Lower leg skin (tissue), 4 donors: Measurements from ENCODE around the gene TIMM10. TPM values are rescaled to one million over a fixed set of nuclear protein-coding genes. Genes with fewer than 3 reads are reported as not detected.
A peak's percentile ranks its signal among the peaks of the same experiment; 100 is the strongest.

Source experiments
- DNase-seq, 2 donors: peaks; one replicate each; pipeline ENCODE4 v3.0.0-alpha.2; 2019; ENCODE audit warnings: low spot score in 2 of 2
- H3K4me3 ChIP-seq: fragments of 200-600 bp; sonication (generic); 2 replicates; pipeline ENCODE4 v1.5.1; 2017; ENCODE audit warnings: mild to moderate bottlenecking, low read depth; ENCODE audit not compliant: poor library complexity, severe bottlenecking
- CTCF ChIP-seq, 3 donors: fragments of 450-650 bp; IDR thresholded peaks; one replicate each; pipeline ENCODE4 v1.5.1; 2016; ENCODE audit warnings: antibody characterized with exemption in 3 of 3, mild to moderate bottlenecking in 3 of 3, moderate library complexity in 2 of 3
- POLR2A ChIP-seq, 2 donors: fragments of 450-650 bp; IDR thresholded peaks; one replicate each; pipeline ENCODE4 v1.6.1; 2016 to 2017; ENCODE audit warnings: antibody characterized with exemption in 2 of 2, mild to moderate bottlenecking in 1 of 2, moderate library complexity in 1 of 2
- WGBS, 2 donors: methylation state at CpG; one replicate each; pipeline ENCODE4 v1.1.5; 2018; 5-methylcytosine and 5-hydroxymethylcytosine counted together
- intact Hi-C: fragments of 100-400 bp; cut with DNase I; formaldehyde crosslinking; loops from one replicate; pipeline ENCODE4 v1.15.0; 2023; ENCODE audit warnings: low total_unique reads
- total RNA-seq, 4 donors: library from RNA; depleted of rRNA; stranded (reverse); fragments of >200 nt; gene quantifications; one replicate each; pipeline ENCODE4 v1.1.0, GENCODE V29; 2016

TIMM10 gene
- total RNA-seq, 4 donors from 2014 or later, result 24.3 to 53.2 (median 29.4) TPM

DNA sequence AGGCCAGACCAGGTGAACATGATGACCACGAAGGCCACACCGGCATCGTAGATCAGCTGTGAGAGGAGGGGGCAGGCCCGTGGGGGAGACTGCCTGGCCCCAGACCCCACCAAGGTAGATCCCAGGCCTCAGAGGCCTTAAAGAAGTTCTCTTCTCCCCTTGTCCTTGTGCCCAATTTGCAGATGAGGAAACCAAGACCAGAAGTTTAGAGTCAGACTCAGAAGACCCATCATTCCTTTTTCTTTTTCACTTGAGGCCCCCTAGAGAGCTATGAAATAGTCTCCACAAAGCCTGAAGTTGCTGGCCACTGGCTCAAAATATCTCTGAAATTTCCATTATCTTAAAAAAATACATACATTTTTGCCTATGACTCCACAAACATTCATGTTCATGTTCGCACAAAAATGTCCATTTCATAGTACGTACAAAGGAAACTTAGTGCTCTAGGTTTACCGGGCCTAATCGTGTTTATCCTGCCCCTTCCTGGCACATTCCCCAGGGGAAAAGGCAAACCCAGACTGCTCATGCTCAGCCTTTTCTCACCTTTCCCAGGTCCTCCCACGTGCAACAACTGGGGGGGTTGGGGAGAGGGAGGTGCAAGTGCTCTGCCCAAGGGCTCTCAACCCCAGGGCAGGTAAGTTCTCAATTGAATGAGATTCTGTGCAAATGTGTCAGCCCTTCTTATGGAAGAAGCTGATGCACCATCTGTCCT lies 34.3 kb downstream of the TIMM10 start:
- WGBS, 2 donors, result 80 to 88% methylated on average over 9 of the region's 9 CpGs
- DNase-seq, result no peak
- intact Hi-C loops, result no loop called here
- no peak overlapping the region for H3K4me3 ChIP-seq
- no peak for TF ChIP-seq POLR2A (IDR thresholded peaks at IDR 0.05)

DNA sequence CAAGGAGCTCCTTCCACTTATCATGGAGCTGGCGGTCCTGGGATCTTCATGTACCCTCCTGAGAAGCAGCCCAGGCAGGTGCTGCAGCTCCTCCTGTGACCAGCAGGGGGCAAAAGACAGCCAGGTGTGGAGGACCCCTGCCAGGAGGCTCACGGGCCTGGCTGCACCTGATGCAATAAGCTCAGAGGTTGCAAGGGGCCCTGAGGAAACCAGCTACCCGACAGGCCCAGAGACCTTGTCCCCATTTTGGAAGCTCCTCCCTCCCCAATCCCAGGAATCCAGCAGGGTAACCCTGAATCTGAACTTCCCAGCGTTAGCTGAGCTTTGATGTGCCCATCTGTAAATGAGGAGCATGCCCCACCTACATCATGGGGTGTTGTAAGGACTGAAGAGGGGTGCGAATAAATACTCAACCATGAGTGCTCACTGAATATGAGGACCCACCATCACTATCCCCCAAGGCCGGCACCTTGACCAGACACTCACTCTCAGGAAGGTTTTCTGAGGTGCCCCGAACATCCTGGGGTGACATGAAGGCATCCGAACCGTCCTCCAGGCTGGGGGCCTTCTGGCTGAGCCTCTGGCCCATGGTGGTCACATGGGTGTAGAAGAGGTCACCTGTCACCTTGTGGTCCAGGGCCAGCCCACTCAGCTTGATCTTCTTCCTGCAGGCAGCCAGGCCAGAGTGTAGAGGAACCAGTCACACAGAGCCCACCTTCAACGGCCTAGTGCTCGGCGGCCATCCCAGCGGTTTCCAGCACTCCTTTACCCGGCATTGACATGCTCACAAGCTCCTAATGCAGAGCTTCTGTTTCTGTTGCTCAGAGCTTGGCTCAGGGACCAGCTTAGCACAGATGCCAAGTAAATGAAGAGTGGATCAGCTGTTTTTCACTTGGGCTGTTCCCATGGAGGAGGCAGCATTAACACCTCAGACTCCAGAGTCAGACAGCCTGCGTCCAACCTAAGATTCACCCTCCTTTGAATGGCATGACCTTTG lies 36.7 kb downstream of the TIMM10 start:
- TF ChIP-seq POLR2A (IDR thresholded peaks at IDR 0.05), result no peak
- no peak for TF ChIP-seq CTCF (IDR thresholded peaks at IDR 0.05)
- peak in 1 of 2 donors; percentile 92 for DNase-seq
- WGBS, 2 donors, result 63 to 66% methylated on average over 12 to 15 of the region's 15 CpGs
- intact Hi-C loops, result no loop called here
- no peak overlapping the region for H3K4me3 ChIP-seq

GRCh38 chr11:57491371-57492061 lies 39.0 kb downstream of the TIMM10 start:
- whole genome bisulfite sequencing, 2 donors, result 80 to 85% methylated on average over 11 of the region's 11 CpGs
- intact Hi-C loops, result no loop called here
- no peak for DNase-seq
- H3K4me3 ChIP-seq, result no peak overlapping the region
- TF ChIP-seq CTCF (IDR thresholded peaks at IDR 0.05) (no peak), POLR2A (IDR thresholded peaks at IDR 0.05) (no peak)

DNA sequence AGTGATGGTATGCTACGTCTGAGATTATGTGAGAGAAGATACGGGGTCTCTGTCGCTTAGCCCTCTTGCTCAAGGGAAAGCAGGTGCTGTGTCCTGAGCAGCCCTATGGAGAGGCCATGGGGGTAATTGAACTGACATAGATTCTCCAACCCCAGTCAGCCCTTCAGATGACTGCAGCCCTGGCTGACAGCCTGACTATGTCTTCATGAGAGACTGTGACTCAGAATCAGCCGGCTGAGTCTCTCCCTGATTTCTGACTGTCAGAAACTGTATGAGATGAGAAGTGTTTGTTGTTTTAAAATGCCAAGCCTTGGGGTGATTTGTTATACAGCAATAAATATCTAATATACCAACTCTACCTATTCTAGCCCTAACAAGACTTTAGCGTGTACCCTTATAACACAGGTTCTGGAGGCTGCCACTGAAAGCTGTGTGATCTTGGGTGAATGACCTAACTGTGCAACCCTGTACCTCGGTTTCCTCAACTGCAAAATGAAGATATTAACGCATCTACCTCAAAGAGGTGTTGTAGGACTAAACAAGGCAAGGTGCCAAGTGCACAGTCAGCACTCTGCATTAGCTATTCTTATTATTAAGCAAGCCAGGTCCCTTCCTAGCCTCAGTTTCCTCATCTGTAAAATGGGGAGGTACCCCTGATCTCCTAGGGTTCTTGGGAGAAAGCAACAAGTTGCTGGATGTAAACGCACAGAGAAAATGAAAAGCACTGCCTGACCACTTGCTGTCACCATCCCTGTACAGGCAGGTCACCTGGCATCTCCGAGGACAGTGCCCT lies 39.9 kb downstream of the TIMM10 start:
- no peak overlapping the region for H3K4me3 ChIP-seq
- DNase-seq, result no peak
- no peak for TF ChIP-seq POLR2A (IDR thresholded peaks at IDR 0.05)
- no peak for TF ChIP-seq CTCF (IDR thresholded peaks at IDR 0.05)
- 84 to 88% methylated on average over 9 of the region's 9 CpGs for WGBS, 2 donors
- intact Hi-C loops, result no loop called here

DNA sequence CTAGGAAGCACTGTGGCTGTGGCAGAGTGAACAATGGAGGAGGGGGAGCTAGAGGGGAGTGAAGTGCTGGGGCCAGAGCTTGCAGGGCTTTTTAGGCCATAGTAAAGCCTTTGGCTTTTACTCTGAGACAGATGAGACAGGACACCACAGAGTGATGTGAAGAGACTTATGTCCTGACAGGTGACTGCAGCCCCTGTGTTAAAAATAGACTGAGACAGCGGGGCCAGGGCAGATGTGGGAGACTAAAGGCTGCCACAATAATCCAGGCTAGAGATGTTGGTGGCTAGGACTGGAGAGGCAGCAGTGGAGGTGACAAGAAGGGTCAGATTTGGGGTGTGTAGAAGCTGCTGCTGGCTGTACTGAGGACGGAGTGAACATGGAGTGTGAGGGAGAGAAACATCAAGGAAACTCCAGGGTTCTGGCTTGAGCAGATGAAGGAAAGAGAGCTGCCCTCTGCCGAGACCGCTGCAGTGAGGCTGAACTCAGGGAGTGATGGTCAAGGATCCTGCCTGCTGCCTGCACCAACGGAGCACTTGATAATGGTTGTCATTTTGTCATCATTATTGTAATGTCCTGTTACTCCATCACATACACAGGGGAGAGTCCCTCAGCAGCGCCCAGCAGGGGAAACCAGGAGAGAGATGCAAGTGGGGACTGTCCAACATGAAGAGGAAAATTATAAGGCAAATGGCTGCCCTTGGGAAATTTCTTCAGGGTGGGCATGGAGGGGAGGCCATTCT lies 42.5 kb downstream of the TIMM10 start:
- no peak for DNase-seq
- whole genome bisulfite sequencing, 2 donors, result 82 to 89% methylated on average over 6 of the region's 6 CpGs
- intact Hi-C loops, result no loop called here
- no peak for TF ChIP-seq POLR2A (IDR thresholded peaks at IDR 0.05)
- TF ChIP-seq CTCF (IDR thresholded peaks at IDR 0.05), result no peak
- H3K4me3 ChIP-seq, result no peak overlapping the region
